GM18526 (cell line): Measurements from ENCODE around the gene GREB1.

ENCODE experiments used
- POLR2A ChIP-seq: IDR thresholded peaks from 3 replicates; pipeline ENCODE4 v1.6.1; 2011; ENCODE audit not compliant: insufficient read length; ENCODE audit errors: extremely low read depth

Gene GREB1

GRCh38 chr2:11525762-11526161 lies 8.1 kb upstream of the GREB1 start:
- TF ChIP-seq POLR2A, result no peak

- TF ChIP-seq POLR2A, result no peak
These were observed 6.8 kb upstream of the GREB1 start for GRCh38 chr2:11527001-11527400.

- no peak for TF ChIP-seq POLR2A
These were observed 5.6 kb upstream of the GREB1 start for GRCh38 chr2:11528228-11528627.

- TF ChIP-seq POLR2A, result no peak
These were observed 2.9 kb upstream of the GREB1 start for GRCh38 chr2:11530864-11531465.

DNA sequence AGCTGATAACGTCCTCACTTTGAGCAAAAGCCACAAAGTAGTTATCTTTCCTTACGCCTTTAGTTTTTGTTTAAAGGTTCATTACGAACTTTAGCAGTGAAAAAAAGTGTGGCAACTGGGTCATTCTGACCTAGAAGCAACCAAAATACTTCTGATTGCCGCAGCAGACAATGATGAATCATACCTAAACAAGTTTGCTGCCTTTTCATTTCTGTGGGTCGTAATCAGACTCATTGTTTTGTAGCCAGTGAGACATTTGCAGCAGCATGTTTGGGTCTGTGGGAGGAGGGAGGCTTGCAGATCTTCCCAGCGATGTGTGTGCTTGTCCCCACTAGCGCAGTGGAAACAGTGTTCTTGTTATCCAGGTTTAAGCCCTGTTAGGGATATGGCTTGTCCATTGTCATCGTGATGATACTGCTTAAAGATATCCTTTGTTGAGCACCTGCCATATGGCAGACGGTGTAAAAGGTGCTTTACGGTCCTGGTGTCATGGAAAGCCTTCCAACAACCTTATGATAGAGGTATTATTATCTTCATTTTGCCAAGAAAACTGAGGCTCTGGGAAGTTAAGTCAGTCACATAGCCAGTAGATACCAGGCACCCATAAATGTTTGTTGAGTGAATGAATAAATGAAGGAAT lies 1.3 kb upstream of the GREB1 start:
- TF ChIP-seq POLR2A, result no peak

DNA sequence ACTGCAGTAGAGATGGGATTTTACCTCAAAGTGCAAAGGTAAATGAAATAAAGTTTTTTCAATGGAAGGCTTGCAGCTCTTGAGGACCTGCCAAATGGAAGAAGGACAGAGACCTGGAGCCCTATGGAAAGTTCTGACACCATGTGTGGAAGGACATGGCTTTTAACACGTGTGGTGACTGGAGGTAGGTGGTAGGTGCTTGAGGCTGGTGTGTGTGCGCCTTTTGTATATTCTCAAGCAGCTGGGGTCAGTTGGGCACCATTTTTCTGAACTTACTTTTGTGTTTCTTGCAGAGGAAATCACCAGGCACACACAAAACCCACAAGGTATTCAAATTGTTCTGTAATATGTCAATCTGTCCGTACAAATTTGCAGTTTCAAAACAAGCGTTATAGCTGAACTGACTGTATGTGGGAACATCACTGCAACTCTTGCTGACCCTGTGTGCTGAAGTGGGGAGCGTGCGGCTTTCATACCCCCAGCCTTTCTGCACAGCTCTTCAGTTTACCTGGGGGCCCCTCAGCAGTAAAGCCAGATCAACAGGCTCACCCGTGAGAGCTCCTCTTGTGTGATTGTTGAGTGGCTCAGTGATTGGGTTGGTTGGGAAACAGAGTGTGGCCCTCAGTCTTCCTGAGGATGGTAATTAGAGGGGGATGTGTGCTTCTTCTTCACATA lies 363 bp downstream of the GREB1 start:
- no peak for TF ChIP-seq POLR2A

DNA sequence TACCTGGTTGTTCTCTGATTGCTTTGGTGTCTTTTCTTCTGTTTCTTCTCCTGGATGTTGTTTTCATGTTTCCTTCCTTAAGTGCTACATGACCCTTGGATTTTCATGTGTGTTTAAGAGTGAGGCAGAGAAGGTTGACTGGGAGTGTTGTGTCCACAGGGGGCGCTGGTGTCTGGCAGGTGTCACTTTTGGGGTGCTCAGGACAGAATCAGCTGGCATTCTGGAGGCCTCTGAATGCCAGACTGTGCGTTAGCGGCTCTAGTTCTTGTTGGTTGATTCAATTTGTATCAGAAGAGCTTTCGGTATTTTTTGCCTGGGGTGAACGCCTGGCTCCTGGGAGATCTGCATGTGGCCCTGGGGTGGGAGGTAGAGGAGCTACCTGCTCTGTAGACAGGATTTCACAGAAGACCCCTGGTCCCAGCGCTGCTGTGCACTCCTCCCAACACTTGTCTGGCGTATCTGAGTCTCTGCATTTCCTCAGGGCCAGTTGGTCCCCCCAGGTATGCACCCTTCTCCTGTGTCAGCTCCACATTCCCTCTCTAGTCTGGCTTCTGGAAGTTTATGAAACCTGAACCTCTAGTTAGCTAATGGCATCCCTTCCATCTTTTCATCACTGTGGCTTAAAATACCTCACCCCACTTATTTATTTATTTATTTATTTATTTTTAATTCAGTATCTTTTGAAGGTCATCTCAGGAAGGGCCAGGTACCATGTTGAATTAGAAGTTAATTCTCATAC lies 1.1 kb downstream of the GREB1 start:
- no peak for TF ChIP-seq POLR2A

- no peak for TF ChIP-seq POLR2A
These were observed 2.1 kb downstream of the GREB1 start for GRCh38 chr2:11535899-11536344.

GRCh38 chr2:11537951-11538350 lies 4.1 kb downstream of the GREB1 start:
- no peak for TF ChIP-seq POLR2A

- TF ChIP-seq POLR2A, result no peak
These were observed 5.7 kb downstream of the GREB1 start for GRCh38 chr2:11539317-11540147.

DNA sequence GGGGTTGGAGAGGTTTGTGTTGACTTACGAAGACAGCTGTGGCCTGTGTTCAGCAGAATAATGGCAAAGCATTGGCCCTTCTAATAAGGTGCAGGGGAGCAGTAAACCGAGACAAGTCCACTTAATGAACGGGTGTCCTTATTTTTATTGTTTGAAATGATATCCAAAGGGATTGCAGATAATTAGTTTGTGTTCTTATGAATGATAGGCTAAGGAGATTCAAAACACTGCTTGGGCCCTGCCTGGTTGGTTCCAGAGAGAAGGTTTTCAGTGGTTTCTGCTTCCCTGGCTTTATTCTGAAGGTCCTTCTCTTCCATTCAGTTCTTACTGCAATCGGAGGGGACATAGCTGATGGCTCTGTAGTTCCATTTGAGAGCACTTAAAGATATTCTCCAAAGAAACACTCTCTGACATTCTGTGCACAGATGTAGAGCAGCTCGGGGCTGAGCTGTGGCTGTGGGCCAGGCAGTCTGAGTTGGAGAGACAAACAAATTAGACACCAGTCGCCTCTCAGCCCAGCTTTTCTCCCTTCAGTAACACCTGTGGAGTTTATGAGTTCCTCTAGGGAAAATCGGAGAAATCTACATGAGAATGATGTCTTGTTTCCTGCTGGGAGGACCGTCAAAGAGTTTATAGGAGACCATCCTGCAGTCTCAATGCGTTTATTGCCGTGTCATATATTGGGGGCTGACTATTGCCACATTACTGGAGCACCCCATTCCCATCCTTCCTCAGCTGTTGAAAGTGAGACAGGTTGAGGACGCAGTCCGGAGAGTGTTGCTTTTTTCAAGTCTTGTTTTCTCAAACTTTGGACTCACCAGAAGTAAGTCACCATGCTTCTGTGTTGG lies 6.5 kb downstream of the GREB1 start:
- no peak for TF ChIP-seq POLR2A

- no peak for TF ChIP-seq POLR2A
These were observed 7.3 kb downstream of the GREB1 start for GRCh38 chr2:11540996-11541692.

GRCh38 chr2:11541693-11542274 lies 7.9 kb downstream of the GREB1 start:
- no peak for TF ChIP-seq POLR2A

GRCh38 chr2:11542275-11542819 lies 8.5 kb downstream of the GREB1 start:
- no peak for TF ChIP-seq POLR2A
